ENCODE data around the gene PNMA6F.
"Not testable (repeated sequence)": the region's sequence is repeated elsewhere in the genome, so short reads cannot be mapped to it uniquely, and the experiment has no call there.

DNA sequence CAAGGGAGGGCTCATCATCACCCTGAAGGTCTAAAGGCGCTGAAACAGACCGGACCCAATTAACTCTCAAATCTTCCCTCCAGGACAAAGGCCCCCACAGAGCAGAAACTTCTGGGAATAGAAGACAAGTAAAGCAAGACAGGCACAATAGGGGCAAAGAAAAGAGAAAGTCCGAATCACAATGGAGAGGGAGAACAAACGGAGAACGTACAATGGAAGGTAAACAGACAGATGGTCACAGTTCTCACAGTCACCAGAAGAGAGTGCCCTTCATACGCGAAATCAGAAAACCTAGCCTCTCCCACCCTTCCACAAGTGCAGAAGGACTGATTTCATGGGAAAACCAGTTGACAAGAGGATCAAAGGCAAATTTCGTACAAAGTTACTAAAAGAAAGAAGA, 35.9 kb downstream of the PNMA6F start:
- TF ChIP-seq, protein P1, sequence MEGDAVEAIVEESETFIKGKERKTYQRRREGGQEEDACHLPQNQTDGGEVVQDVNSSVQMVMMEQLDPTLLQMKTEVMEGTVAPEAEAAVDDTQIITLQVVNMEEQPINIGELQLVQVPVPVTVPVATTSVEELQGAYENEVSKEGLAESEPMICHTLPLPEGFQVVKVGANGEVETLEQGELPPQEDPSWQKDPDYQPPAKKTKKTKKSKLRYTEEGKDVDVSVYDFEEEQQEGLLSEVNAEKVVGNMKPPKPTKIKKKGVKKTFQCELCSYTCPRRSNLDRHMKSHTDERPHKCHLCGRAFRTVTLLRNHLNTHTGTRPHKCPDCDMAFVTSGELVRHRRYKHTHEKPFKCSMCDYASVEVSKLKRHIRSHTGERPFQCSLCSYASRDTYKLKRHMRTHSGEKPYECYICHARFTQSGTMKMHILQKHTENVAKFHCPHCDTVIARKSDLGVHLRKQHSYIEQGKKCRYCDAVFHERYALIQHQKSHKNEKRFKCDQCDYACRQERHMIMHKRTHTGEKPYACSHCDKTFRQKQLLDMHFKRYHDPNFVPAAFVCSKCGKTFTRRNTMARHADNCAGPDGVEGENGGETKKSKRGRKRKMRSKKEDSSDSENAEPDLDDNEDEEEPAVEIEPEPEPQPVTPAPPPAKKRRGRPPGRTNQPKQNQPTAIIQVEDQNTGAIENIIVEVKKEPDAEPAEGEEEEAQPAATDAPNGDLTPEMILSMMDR (IDR thresholded peaks at IDR 0.05): not testable (repeated sequence)
- not testable (repeated sequence) for TF ChIP-seq POLR2A (IDR thresholded peaks at IDR 0.05)
